Lung (tissue), 12 donors: Measurements from ENCODE around the gene DCP1A. TPM values are rescaled to one million over a fixed set of nuclear protein-coding genes. Genes with fewer than 3 reads are reported as not detected.
"Not testable (repeated sequence)": the region's sequence is repeated elsewhere in the genome, so short reads cannot be mapped to it uniquely, and the experiment has no call there.

ENCODE experiments used
- ATAC-seq: fragments of 200-7000 bp; cut with Tn5 transposase; one replicate; pipeline ENCODE4 v1.9.1; 2020; ENCODE audit warnings: moderate number of reproducible peaks; ENCODE audit not compliant: insufficient read depth, low FRiP score
- DNase-seq, 3 donors: peaks; one replicate each; pipeline ENCODE4 v3.0.0-alpha.2; 2013 to 2017
- H3K27ac ChIP-seq, 2 donors: one replicate each; pipeline ENCODE4 v1.5.1; 2013; ENCODE audit warnings: mild to moderate bottlenecking in 2 of 2, moderate library complexity in 2 of 2, control low read depth in 1 of 2, inconsistent platforms in 1 of 2, low read depth in 1 of 2, low read length in 1 of 2
- H3K27me3 ChIP-seq, 3 donors: one replicate each; pipeline ENCODE4 v1.5.1; 2013; ENCODE audit warnings: low read length in 2 of 3; ENCODE audit not compliant: control insufficient read depth in 3 of 3, insufficient read depth in 3 of 3
- H3K36me3 ChIP-seq, 4 donors: one replicate each; pipeline ENCODE4 v1.5.1; 2013; ENCODE audit warnings: low read length in 4 of 4, mild to moderate bottlenecking in 1 of 4, moderate library complexity in 1 of 4; ENCODE audit not compliant: control insufficient read depth in 4 of 4, insufficient read depth in 4 of 4
- H3K4me1 ChIP-seq, 5 donors: one replicate each; pipeline ENCODE4 v1.5.1; 2013; ENCODE audit warnings: low read length in 5 of 5, mild to moderate bottlenecking in 2 of 5, moderate library complexity in 1 of 5; ENCODE audit not compliant: control insufficient read depth in 5 of 5, insufficient read depth in 5 of 5
- H3K4me3 ChIP-seq: one replicate; pipeline ENCODE4 v1.5.1; 2013; ENCODE audit warnings: mild to moderate bottlenecking, control low read depth, moderate library complexity
- H3K9ac ChIP-seq, 2 donors: one replicate each; pipeline ENCODE4 v1.5.1; 2013; ENCODE audit warnings: low read length in 2 of 2, control low read depth in 1 of 2; ENCODE audit not compliant: insufficient read depth in 1 of 2
- H3K9me3 ChIP-seq, 4 donors: one replicate each; pipeline ENCODE4 v1.5.1; 2013; ENCODE audit warnings: low read length in 3 of 4, mild to moderate bottlenecking in 1 of 4, moderate library complexity in 1 of 4; ENCODE audit not compliant: control insufficient read depth in 4 of 4, insufficient read depth in 3 of 4
- WGBS, 2 donors: extraction: QIAGEN DNeasy Blood & Tissue Kit; methylation state at CpG; one replicate each; pipeline ENCODE4 v1.1.7; 2013; 5-methylcytosine and 5-hydroxymethylcytosine counted together
- polyA plus RNA-seq, 2 donors: library from polyadenylated mRNA; stranded (reverse); fragments of 200-250 nt; gene quantifications; one replicate each; pipeline ENCODE4 v1.2.1, GENCODE V29; 2013
- total RNA-seq, 2 donors: library from RNA; depleted of rRNA in 1 of 2; stranded (reverse); fragments of >200 nt in 1 of 2; gene quantifications; one replicate each; pipeline ENCODE4 v1.2.1, GENCODE V29; 2014 to 2021
- TF ChIP-seq, protein P1 (sequence below): IDR thresholded peaks from 2 replicates; pipeline ENCODE4 v1.5.1; 2012; ENCODE audit warnings: mild to moderate bottlenecking; ENCODE audit errors: control extremely low read depth, extremely low read depth
- donor health status: control.
- donor health status: control.
- donor health status: Bipolar disorder and iron deficiency.
- donor health status: healthy.
- donor health status: DM: yes; HTN: yes; CAD: no.

The DCP1A gene
- total and polyA plus RNA-seq, 4 donors, result 5.9 to 29.3 (median 14.9) TPM

DNA sequence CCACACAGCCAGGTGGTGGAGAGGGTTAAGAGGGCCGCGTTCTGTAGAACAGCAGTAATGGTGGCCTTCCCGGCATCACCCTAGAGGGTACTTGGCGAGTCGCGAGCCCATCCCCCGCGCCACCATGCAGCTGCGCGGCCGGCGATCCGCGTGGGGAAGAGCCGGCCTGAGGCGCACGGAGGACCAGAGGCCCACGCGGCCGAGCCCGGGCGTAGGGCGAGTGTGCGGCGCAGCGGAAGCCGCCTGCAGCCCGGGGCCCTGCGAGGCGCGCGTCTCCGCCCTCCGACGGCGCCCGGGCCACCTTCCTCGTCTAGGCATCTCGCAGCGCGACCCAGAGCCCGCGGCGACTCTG, 91.9 kb downstream of the DCP1A start:
- H3K27me3 ChIP-seq, result no peaks in the 10 kb centered on the region
- peak overlapping the region; percentile 96 for H3K4me3 ChIP-seq
- whole genome bisulfite sequencing, 2 donors, result 0 to 1% methylated on average over 34 to 44 of the region's 44 CpGs
- no peaks in the 10 kb centered on the region for H3K36me3 ChIP-seq
- peak overlapping the region; percentile 95 to 98 for H3K27ac ChIP-seq
- H3K9ac ChIP-seq, result peak overlapping the region in 1 of 2 donors; percentile 61
- peak in 2 of 3 donors; percentile 44 to 47 for DNase-seq
- ATAC-seq, result peak; percentile 19
- H3K4me1 ChIP-seq, result peaks cover 5 to 36% (median 23%) of the 10 kb centered on the region in 5 donors
- no peaks in the 10 kb centered on the region for H3K9me3 ChIP-seq
- TF ChIP-seq, protein P1, sequence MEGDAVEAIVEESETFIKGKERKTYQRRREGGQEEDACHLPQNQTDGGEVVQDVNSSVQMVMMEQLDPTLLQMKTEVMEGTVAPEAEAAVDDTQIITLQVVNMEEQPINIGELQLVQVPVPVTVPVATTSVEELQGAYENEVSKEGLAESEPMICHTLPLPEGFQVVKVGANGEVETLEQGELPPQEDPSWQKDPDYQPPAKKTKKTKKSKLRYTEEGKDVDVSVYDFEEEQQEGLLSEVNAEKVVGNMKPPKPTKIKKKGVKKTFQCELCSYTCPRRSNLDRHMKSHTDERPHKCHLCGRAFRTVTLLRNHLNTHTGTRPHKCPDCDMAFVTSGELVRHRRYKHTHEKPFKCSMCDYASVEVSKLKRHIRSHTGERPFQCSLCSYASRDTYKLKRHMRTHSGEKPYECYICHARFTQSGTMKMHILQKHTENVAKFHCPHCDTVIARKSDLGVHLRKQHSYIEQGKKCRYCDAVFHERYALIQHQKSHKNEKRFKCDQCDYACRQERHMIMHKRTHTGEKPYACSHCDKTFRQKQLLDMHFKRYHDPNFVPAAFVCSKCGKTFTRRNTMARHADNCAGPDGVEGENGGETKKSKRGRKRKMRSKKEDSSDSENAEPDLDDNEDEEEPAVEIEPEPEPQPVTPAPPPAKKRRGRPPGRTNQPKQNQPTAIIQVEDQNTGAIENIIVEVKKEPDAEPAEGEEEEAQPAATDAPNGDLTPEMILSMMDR, result no peak

DNA sequence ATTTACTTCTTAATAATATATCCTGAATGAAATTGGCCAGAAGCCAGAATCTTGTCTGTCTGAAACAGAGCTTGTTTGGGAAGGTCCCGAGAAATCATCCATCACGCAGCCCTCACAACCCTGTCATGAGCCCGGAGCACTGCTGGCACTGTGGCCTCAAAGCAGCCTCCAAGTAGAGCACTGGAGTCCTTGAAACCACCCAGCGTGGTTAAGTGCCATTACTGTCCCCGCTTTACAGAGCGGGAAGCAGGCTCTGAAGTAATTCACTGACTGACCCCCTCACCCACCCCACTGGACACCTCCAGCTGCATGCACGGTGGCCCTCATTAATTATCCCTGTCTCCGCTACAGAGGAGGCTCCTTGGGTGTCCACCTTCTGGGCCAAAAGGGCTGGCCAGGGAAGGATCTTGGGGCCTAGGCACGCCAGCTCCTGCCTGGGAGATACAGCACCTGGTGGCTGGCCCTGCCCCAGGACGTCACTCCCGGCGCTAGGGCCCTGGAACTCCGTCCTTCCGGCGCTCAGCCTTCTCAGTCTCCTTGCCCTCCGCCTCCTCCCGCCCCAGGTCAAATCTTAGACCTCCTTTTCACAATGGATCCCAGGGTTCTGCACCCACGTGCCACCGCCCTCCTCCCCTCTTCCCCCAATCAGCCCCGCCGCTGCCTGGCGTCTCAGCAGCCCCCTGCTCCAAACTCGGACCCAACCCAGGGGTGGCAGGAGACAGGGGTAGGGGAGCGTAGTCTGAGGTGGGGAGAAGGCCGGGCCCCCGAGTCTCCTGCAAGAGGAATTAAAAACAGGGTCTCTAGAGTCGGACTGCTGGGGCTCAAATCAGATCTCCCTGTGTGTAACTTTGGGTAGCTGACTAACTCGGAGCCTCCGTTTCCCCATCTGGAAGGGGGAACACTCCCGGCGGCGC, 92.6 kb downstream of the DCP1A start:
- peak overlapping the region; percentile 95 to 98 for H3K27ac ChIP-seq
- H3K27me3 ChIP-seq, result no peaks in the 10 kb centered on the region
- H3K4me1 ChIP-seq, result peaks cover 5 to 30% (median 18%) of the 10 kb centered on the region in 5 donors
- H3K9ac ChIP-seq, result peak overlapping the region; percentile 30 to 61
- WGBS, 2 donors, result 2% methylated on average over 32 of the region's 32 CpGs
- ATAC-seq (peak; percentile 54), DNase-seq (peak; percentile 69 to 79 (median 76))
- H3K36me3 ChIP-seq, result peaks cover 0 to 1% (median 0%) of the 10 kb centered on the region in 4 donors
- peak overlapping the region; percentile 96 for H3K4me3 ChIP-seq
- H3K9me3 ChIP-seq, result no peaks in the 10 kb centered on the region
- TF ChIP-seq, protein P1, result no peak

DNA sequence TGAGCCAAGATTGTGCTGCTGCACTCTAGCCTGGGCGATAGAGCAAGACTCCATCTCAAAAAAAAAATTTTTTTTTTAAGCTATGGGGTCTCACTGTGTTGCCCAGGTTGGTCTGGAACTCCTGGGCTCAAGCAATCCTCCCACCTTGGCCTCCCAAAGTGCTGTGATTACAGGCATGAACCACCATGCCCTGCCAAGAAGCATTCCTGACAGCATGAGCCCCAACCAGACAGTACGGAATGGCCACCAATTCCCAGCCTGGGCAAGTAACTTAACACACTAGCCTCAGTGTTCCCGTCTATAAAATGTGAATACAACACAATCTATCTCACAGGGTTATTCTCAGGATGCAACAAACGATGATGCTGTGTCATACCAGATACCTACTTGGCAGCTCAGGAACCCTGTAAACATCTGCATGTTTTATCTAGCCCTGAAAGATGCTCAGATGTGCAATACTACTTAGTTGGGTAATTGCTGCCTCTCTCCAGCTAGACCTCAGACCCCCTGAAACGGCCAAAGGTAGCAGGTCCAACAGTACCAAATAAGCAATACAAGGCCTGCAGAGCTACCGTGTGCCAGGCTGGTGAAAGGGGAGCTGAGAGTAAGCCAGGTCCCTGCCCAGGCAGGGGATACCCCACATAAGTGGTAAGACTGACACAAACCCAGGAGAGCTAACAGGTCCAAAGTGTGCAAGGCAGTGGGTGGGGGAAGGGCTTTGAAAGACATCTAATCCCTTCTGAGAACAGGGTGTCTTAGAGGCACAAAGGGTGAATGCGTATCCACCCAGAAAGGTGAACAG, 93.4 kb downstream of the DCP1A start:
- TF ChIP-seq, protein P1, result no peak
- no peak for DNase-seq
- H3K4me1 ChIP-seq, result peaks cover 3 to 23% (median 18%) of the 10 kb centered on the region in 5 donors
- H3K27me3 ChIP-seq, result no peaks in the 10 kb centered on the region
- H3K4me3 ChIP-seq, result peak overlapping the region; percentile 96
- H3K9me3 ChIP-seq, result no peaks in the 10 kb centered on the region
- ATAC-seq, result no peak
- H3K27ac ChIP-seq, result peak overlapping the region in 1 of 2 donors; percentile 65
- H3K9ac ChIP-seq, result peak overlapping the region in 1 of 2 donors; percentile 61
- 50% methylated on average over 7 of the region's 7 CpGs for WGBS, 2 donors
- peaks cover 0 to 1% (median 0%) of the 10 kb centered on the region in 4 donors for H3K36me3 ChIP-seq

DNA sequence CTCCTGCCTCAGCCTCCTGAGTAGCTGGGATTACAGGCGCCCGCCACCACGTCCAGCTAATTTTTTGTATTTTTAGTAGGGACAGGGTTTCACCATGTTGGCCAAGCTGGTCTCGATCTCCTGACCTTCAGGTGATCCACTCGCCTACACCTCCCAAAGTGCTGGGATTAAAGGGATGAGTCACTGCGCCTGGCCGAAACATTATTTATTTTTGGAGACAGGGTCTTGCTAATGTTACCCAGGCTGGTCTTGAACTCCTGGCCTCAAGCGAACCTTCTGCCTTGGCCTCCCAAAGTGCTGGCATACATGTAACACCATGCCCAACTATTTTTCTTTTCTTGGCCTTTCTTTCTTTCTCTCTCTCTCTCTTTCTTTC, 94.4 kb downstream of the DCP1A start:
- Histone ChIP-seq H3K27ac (peak overlapping the region in 1 of 2 donors; percentile 65), H3K4me1 (peaks cover 3 to 23% (median 18%) of the 10 kb centered on the region in 5 donors)
- ATAC-seq, result not testable (repeated sequence)

More for the DNA sequence above, 94.4 kb downstream of the DCP1A start:
- H3K9me3 ChIP-seq, DNase-seq, H3K27me3 ChIP-seq, H3K4me3 ChIP-seq, H3K36me3 ChIP-seq: not testable (repeated sequence)
- peak overlapping the region in 1 of 2 donors; percentile 25 for H3K9ac ChIP-seq
- 48 to 64% methylated on average over 8 of the region's 8 CpGs for WGBS, 2 donors
